Naive thymus-derived CD4-positive, alpha-beta T cell (primary cell): ENCODE measurements around the gene TUB. TPM values are rescaled to one million over a fixed set of nuclear protein-coding genes. Genes with fewer than 3 reads are reported as not detected.

Experiments used
- ATAC-seq: fragments of 150-1000 bp; cut with Tn5 transposase; 2 replicates; pipeline ENCODE4 v1.10.0; 2021; ENCODE audit warnings: mild to moderate bottlenecking, moderate library complexity
- CTCF ChIA-PET: fragments of 350-600 bp; sonication (Branson Sonifier 250); formaldehyde crosslinking; loops from one replicate; lab custom pipeline; 2021; ENCODE audit warnings: antibody characterized with exemption; lab: Charles Lee
- POLR2A ChIA-PET: fragments of 350-600 bp; sonication (Branson Sonifier 250); formaldehyde crosslinking; loops from one replicate; lab custom pipeline; 2021; ENCODE audit warnings: antibody characterized with exemption, inconsistent platforms; lab: Charles Lee
- DNase-seq, 9 donors: peaks; one replicate each; pipeline versions ENCODE4 v3.0.0 to v3.0.0-alpha.2; 2020 to 2022; ENCODE audit warnings: mixed read lengths in 1 of 9
- H3K27ac ChIP-seq: one replicate; pipeline ENCODE4 v1.7.0; 2013; ENCODE audit warnings: mild to moderate bottlenecking, low read depth, low read length, moderate library complexity
- H3K27me3 ChIP-seq, 2 donors: one replicate each; pipeline ENCODE4 v1.7.0; 2013; ENCODE audit warnings: low read length in 2 of 2, mild to moderate bottlenecking in 2 of 2, moderate library complexity in 2 of 2; ENCODE audit not compliant: control insufficient read depth in 2 of 2, insufficient read depth in 2 of 2
- H3K36me3 ChIP-seq, 3 experiments: 1 replicate in 2 of 3; 2 replicates in 1 of 3; pipeline ENCODE4 v1.7.0; 2013; ENCODE audit warnings: low read length in 3 of 3, mild to moderate bottlenecking in 3 of 3, moderate library complexity in 1 of 3; ENCODE audit not compliant: insufficient read depth in 3 of 3, control insufficient read depth in 2 of 3
- H3K4me1 ChIP-seq, 2 donors: one replicate each; pipeline ENCODE4 v1.7.0; 2013; ENCODE audit warnings: low read length in 2 of 2, mild to moderate bottlenecking in 2 of 2, moderate library complexity in 1 of 2; ENCODE audit not compliant: control insufficient read depth in 2 of 2, insufficient read depth in 2 of 2
- H3K4me3 ChIP-seq: 2 replicates; pipeline ENCODE4 v1.7.0; 2013; ENCODE audit warnings: mild to moderate bottlenecking, low read length
- H3K9me3 ChIP-seq, 3 experiments: 1 replicate in 2 of 3; 2 replicates in 1 of 3; pipeline ENCODE4 v1.7.0; 2013; ENCODE audit warnings: low read length in 3 of 3; ENCODE audit not compliant: control insufficient read depth in 2 of 3
- H3K27ac Mint-ChIP-seq, 9 donors: one replicate each; pipeline ENCODE4 v1.8.0; 2020 to 2022; ENCODE audit warnings: mixed read lengths in 9 of 9, mild to moderate bottlenecking in 8 of 9, moderate library complexity in 5 of 9, inconsistent platforms in 2 of 9
- H3K27me3 Mint-ChIP-seq, 5 donors: one replicate each; pipeline ENCODE4 v1.8.0; 2021 to 2022; ENCODE audit warnings: mixed read lengths in 5 of 5, mild to moderate bottlenecking in 1 of 5
- H3K36me3 Mint-ChIP-seq, 5 donors: one replicate each; pipeline ENCODE4 v1.8.0; 2020 to 2022; ENCODE audit warnings: mixed read lengths in 5 of 5, mild to moderate bottlenecking in 3 of 5, inconsistent platforms in 1 of 5
- H3K4me1 Mint-ChIP-seq, 7 donors: one replicate each; pipeline ENCODE4 v1.8.0; 2020 to 2022; ENCODE audit warnings: mixed read lengths in 7 of 7, mild to moderate bottlenecking in 3 of 7, inconsistent platforms in 1 of 7
- H3K4me3 Mint-ChIP-seq, 10 donors: one replicate each; pipeline ENCODE4 v1.8.0; 2020 to 2022; ENCODE audit warnings: mild to moderate bottlenecking in 10 of 10, mixed read lengths in 10 of 10, moderate library complexity in 6 of 10, inconsistent platforms in 2 of 10
- H3K9me3 Mint-ChIP-seq, 11 donors: one replicate each; pipeline ENCODE4 v1.8.0; 2020 to 2022; ENCODE audit warnings: mixed read lengths in 11 of 11, mild to moderate bottlenecking in 4 of 11, inconsistent platforms in 1 of 11, moderate library complexity in 1 of 11
- intact Hi-C, 2 donors: fragments of 100-400 bp; cut with micrococcal nuclease; formaldehyde crosslinking; loops; one replicate each; pipeline ENCODE4 v1.15.1; 2023
- polyA plus RNA-seq, 2 donors: library from polyadenylated mRNA; unstranded; fragments of 300-500 nt; fragmentation: Illumina TruSeq; gene quantifications; one replicate each; pipeline ENCODE4 v1.2.3, GENCODE V29; 2021
- total RNA-seq, 6 experiments: library from RNA in 5 of 6; stranded (reverse) in 5 of 6; gene quantifications; 1 replicate in 5 of 6; 2 replicates in 1 of 6; pipeline ENCODE4 v1.2.3 and lab custom pipeline; 2021 to 2026

Gene TUB
- total and polyA plus RNA-seq, 7 experiments from 2014 or later: 0.05 to 0.12 (median 0.06) TPM; not detected in 3

GRCh38 chr11:8067929-8068575 is 13.0 kb upstream of the TUB start:
- Mint-ChIP-seq H3K27me3 (peaks cover 18 to 29% (median 20%) of the 10 kb centered on the region in 5 donors), H3K4me1 (peaks cover 0 to 2% (median 0%) of the 10 kb centered on the region in 7 donors), H3K4me3 (no peak overlapping the region), H3K36me3 (peaks cover 0 to 1% (median 0%) of the 10 kb centered on the region in 5 donors), H3K9me3 (no peaks in the 10 kb centered on the region), H3K27ac (no peak overlapping the region)
- Histone ChIP-seq H3K4me3 (no peak overlapping the region), H3K27me3 (no peaks in the 10 kb centered on the region), H3K4me1 (no peaks in the 10 kb centered on the region), H3K36me3 (no peaks in the 10 kb centered on the region), H3K27ac (no peak overlapping the region), H3K9me3 (no peaks in the 10 kb centered on the region)
- ChIA-PET CTCF (interaction anchor here (1.4 kb wide), 1 partner anchor 21 kb away, joined by 3 read pairs; no protein-coding TSS in a partner anchor), POLR2A (no interaction called here)
- intact Hi-C loops: no loop called here
- DNase-seq (no peak), ATAC-seq (no peak)

DNA sequence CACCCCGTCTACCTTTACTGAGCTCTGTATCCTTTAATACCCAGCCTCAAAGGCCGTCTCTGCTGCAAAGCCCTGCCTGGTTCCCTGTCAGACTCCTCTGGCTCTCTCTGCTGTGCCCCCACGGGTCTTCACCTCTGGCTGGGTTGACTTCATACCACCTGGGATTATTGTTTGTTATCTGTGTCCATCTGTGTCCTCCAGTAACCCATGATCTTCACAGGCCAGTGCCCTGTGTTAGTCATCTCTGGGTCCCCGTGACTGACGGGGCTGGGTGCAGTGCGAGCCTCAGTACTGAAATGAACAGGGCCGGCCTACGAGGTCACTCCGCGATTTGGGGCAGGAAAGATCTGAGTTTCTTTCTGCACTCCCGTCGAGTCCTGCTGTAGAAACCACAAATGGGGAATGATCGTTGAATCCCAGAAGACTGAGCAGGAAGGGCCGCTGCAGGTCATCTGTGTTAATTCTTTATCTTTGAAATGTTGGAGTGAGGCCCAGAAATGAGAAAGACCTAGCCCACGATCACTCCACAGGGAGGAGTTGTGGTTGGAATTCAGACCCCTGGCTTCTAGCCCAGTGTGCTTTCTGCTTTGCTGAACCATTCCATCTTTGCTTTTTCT is 12.3 kb upstream of the TUB start:
- intact Hi-C loops: no loop called here

GRCh38 chr11:8069771-8070170 is 11.2 kb upstream of the TUB start:
- DNase-seq: no peak
- intact Hi-C loops: no loop called here
- Histone ChIP-seq H3K4me3 (no peak overlapping the region), H3K4me1 (no peaks in the 10 kb centered on the region), H3K36me3 (no peaks in the 10 kb centered on the region), H3K27ac (no peak overlapping the region), H3K9me3 (no peaks in the 10 kb centered on the region), H3K27me3 (no peaks in the 10 kb centered on the region)
- CTCF ChIA-PET: no interaction called here
- no peak for ATAC-seq
- no peak overlapping the region for H3K4me3 Mint-ChIP-seq
- no peaks in the 10 kb centered on the region for H3K9me3 Mint-ChIP-seq
- no peak overlapping the region for H3K27ac Mint-ChIP-seq
- H3K4me1 Mint-ChIP-seq: peaks cover 0 to 2% (median 0%) of the 10 kb centered on the region in 7 donors
- H3K36me3 Mint-ChIP-seq: peaks cover 0 to 1% (median 0%) of the 10 kb centered on the region in 5 donors
- POLR2A ChIA-PET: no interaction called here
- H3K27me3 Mint-ChIP-seq: peaks cover 19 to 29% (median 24%) of the 10 kb centered on the region in 5 donors

More for the DNA sequence above, 12.3 kb upstream of the TUB start:
- DNase-seq: no peak
- H3K4me1 Mint-ChIP-seq: peaks cover 0 to 2% (median 0%) of the 10 kb centered on the region in 7 donors
- CTCF ChIA-PET: interaction anchor here (0.7 kb wide), 1 partner anchor 26 kb away, joined by 3 read pairs; no protein-coding TSS in a partner anchor
- Histone ChIP-seq H3K36me3 (no peaks in the 10 kb centered on the region), H3K27ac (no peak overlapping the region), H3K4me3 (no peak overlapping the region), H3K9me3 (no peaks in the 10 kb centered on the region), H3K27me3 (no peaks in the 10 kb centered on the region), H3K4me1 (no peaks in the 10 kb centered on the region)
- no peak overlapping the region for H3K27ac Mint-ChIP-seq
- no peak overlapping the region for H3K4me3 Mint-ChIP-seq
- H3K36me3 Mint-ChIP-seq: peaks cover 0 to 1% (median 0%) of the 10 kb centered on the region in 5 donors
- H3K27me3 Mint-ChIP-seq: peaks cover 19 to 29% (median 22%) of the 10 kb centered on the region in 5 donors
- POLR2A ChIA-PET: no interaction called here
- no peaks in the 10 kb centered on the region for H3K9me3 Mint-ChIP-seq
- ATAC-seq: no peak

GRCh38 chr11:8070417-8071115 is 10.4 kb upstream of the TUB start:
- DNase-seq (no peak), ATAC-seq (no peak)
- Histone ChIP-seq H3K9me3 (no peaks in the 10 kb centered on the region), H3K36me3 (no peaks in the 10 kb centered on the region), H3K4me3 (no peak overlapping the region), H3K27ac (no peak overlapping the region), H3K4me1 (no peaks in the 10 kb centered on the region), H3K27me3 (no peaks in the 10 kb centered on the region)
- peaks cover 0 to 1% (median 0%) of the 10 kb centered on the region in 5 donors for H3K36me3 Mint-ChIP-seq
- intact Hi-C loops: no loop called here
- CTCF ChIA-PET: interaction anchor here (0.7 kb wide), 1 partner anchor 26 kb away, joined by 3 read pairs; no protein-coding TSS in a partner anchor
- POLR2A ChIA-PET: no interaction called here
- H3K27me3 Mint-ChIP-seq: peaks cover 19 to 29% (median 24%) of the 10 kb centered on the region in 5 donors
- H3K4me1 Mint-ChIP-seq: peaks cover 0 to 2% (median 0%) of the 10 kb centered on the region in 7 donors
- no peak overlapping the region for H3K27ac Mint-ChIP-seq
- no peaks in the 10 kb centered on the region for H3K9me3 Mint-ChIP-seq
- H3K4me3 Mint-ChIP-seq: no peak overlapping the region

GRCh38 chr11:8071616-8072581 is 9.1 kb upstream of the TUB start:
- H3K36me3 ChIP-seq: no peaks in the 10 kb centered on the region
- Mint-ChIP-seq H3K27me3 (peaks cover 17 to 26% (median 24%) of the 10 kb centered on the region in 5 donors), H3K9me3 (no peaks in the 10 kb centered on the region), H3K4me1 (peaks cover 0 to 2% (median 0%) of the 10 kb centered on the region in 7 donors), H3K36me3 (peaks cover 0 to 1% (median 0%) of the 10 kb centered on the region in 5 donors), H3K4me3 (no peak overlapping the region), H3K27ac (no peak overlapping the region)
- DNase-seq (no peak), ATAC-seq (peak; percentile 20)
- POLR2A ChIA-PET: no interaction called here
- H3K4me3 ChIP-seq: no peak overlapping the region
- intact Hi-C loops: no loop called here
- no peaks in the 10 kb centered on the region for H3K4me1 ChIP-seq
- no peak overlapping the region for H3K27ac ChIP-seq
- CTCF ChIA-PET: no interaction called here
- H3K27me3 ChIP-seq: no peaks in the 10 kb centered on the region
- H3K9me3 ChIP-seq: no peaks in the 10 kb centered on the region

DNA sequence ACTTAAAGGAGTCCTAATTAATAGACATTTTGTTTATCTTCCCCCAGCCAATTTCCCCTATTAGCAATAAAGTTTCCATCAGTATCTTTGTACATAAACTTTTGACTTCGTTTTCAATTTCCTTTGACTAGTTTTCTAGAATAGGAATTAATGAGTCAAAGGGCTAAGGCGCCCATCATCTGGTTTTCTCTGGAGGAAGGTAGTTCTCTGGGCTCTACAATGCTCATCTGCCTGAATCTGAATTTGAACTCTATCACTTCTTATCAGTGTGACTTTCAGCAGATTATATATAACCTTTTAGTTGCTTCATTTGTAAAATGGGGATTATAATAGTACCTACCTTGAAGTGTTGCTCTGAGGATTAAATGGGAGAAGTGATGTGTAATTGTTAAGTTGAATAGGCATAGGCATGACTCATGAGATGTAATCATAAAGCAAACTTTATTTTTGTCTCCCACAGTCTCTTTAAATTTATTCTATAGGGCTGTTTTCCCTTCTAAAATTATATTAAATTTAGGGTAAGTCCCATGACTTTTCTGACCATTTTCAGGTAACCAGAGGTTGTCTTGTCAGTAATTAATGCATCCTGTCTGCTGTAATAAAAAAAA is 5.8 kb upstream of the TUB start:
- Histone ChIP-seq H3K4me3 (no peak overlapping the region), H3K9me3 (no peaks in the 10 kb centered on the region), H3K4me1 (no peaks in the 10 kb centered on the region), H3K36me3 (no peaks in the 10 kb centered on the region), H3K27me3 (no peaks in the 10 kb centered on the region), H3K27ac (no peak overlapping the region)
- Mint-ChIP-seq H3K9me3 (peaks cover 0 to 3% (median 0%) of the 10 kb centered on the region in 11 donors), H3K27ac (no peak overlapping the region), H3K36me3 (no peaks in the 10 kb centered on the region), H3K4me3 (no peak overlapping the region), H3K27me3 (peaks cover 9 to 37% (median 18%) of the 10 kb centered on the region in 5 donors), H3K4me1 (peaks cover 0 to 4% (median 0%) of the 10 kb centered on the region in 7 donors)
- DNase-seq (no peak), ATAC-seq (no peak)
- ChIA-PET POLR2A (no interaction called here), CTCF (no interaction called here)
- intact Hi-C loops: no loop called here
